WTC11 (cell line): ENCODE measurements around the gene CGREF1. TPM values are rescaled to one million over a fixed set of nuclear protein-coding genes. Genes with fewer than 3 reads are reported as not detected.

Experiments used
- ATAC-seq: fragments of 200-7000 bp; cut with Tn5 transposase; 2 replicates; pipeline ENCODE4 v1.10.0; 2021; ENCODE audit warnings: mild to moderate bottlenecking, moderate library complexity
- CTCF ChIA-PET: fragments of 300-600 bp; sonication (Branson Sonifier 250); formaldehyde crosslinking; loops from one replicate; lab custom pipeline; 2021; ENCODE audit warnings: antibody characterized with exemption; lab: Charles Lee
- POLR2A ChIA-PET: fragments of 350-600 bp; sonication (Branson Sonifier 250); formaldehyde crosslinking; loops from one replicate; lab custom pipeline; 2021; ENCODE audit warnings: antibody characterized with exemption; lab: Charles Lee
- DNase-seq: peaks from one replicate; pipeline ENCODE4 v3.0.0; 2021; ENCODE audit warnings: low spot score
- H3K27ac Mint-ChIP-seq: 2 replicates; pipeline ENCODE4 v1.8.0; 2021; ENCODE audit warnings: mixed read lengths
- H3K27me3 Mint-ChIP-seq: 2 replicates; pipeline ENCODE4 v1.8.0; 2021; ENCODE audit warnings: low read depth, mild to moderate bottlenecking, moderate library complexity, mixed read lengths
- H3K36me3 Mint-ChIP-seq: 2 replicates; pipeline ENCODE4 v1.8.0; 2021; ENCODE audit warnings: mixed read lengths
- H3K4me1 Mint-ChIP-seq: 2 replicates; pipeline ENCODE4 v1.8.0; 2022; ENCODE audit warnings: mixed read lengths
- H3K4me3 Mint-ChIP-seq: 2 replicates; pipeline ENCODE4 v1.8.0; 2021; ENCODE audit warnings: mild to moderate bottlenecking, moderate library complexity, mixed read lengths
- H3K9me3 Mint-ChIP-seq: 2 replicates; pipeline ENCODE4 v1.8.0; 2021; ENCODE audit warnings: mixed read lengths
- ATF1 ChIP-seq: sonication (generic); formaldehyde crosslinking; IDR thresholded peaks from 2 replicates; pipeline ENCODE4 v1.8.1; 2023; ENCODE audit warnings: mild to moderate bottlenecking, moderate library complexity, missing genetic modification reagents
- E2F4 ChIP-seq: sonication (generic); formaldehyde crosslinking; IDR thresholded peaks from 2 replicates; pipeline ENCODE4 v1.8.1; 2022; ENCODE audit warnings: low read depth, mild to moderate bottlenecking, moderate library complexity, missing genetic modification reagents, borderline replicate concordance
- ETV6 ChIP-seq: sonication (generic); formaldehyde crosslinking; IDR thresholded peaks from 2 replicates; pipeline ENCODE4 v1.8.1; 2022; ENCODE audit warnings: mild to moderate bottlenecking, missing genetic modification reagents
- FOXP4 ChIP-seq: sonication (generic); formaldehyde crosslinking; IDR thresholded peaks from 2 replicates; pipeline ENCODE4 v1.8.0; 2022; ENCODE audit warnings: mild to moderate bottlenecking, missing genetic modification reagents
- JAZF1 ChIP-seq: fragments of 250-450 bp; sonication (Bioruptor Pico); IDR thresholded peaks from 2 replicates; pipeline ENCODE4 v1.9.0; 2021; ENCODE audit warnings: moderate library complexity, mild to moderate bottlenecking, inconsistent platforms
- MAX ChIP-seq: sonication (generic); formaldehyde crosslinking; IDR thresholded peaks from 2 replicates; pipeline ENCODE4 v1.8.0; 2022; ENCODE audit warnings: mild to moderate bottlenecking, missing genetic modification reagents
- NR2C2 ChIP-seq: sonication (generic); formaldehyde crosslinking; IDR thresholded peaks from 2 replicates; pipeline ENCODE4 v1.8.0; 2022; ENCODE audit warnings: mild to moderate bottlenecking, missing genetic modification reagents
- PRDM15 ChIP-seq: sonication (generic); formaldehyde crosslinking; IDR thresholded peaks from 2 replicates; pipeline ENCODE4 v1.8.0; 2022; ENCODE audit warnings: missing genetic modification reagents
- SMAD4 ChIP-seq: sonication (generic); formaldehyde crosslinking; IDR thresholded peaks from 2 replicates; pipeline ENCODE4 v1.8.0; 2022; ENCODE audit warnings: mild to moderate bottlenecking, missing genetic modification reagents
- SP1 ChIP-seq: sonication (generic); formaldehyde crosslinking; conservative IDR thresholded peaks from 2 replicates; pipeline ENCODE4 v1.8.1; 2022; ENCODE audit warnings: missing genetic modification reagents
- USF1 ChIP-seq: sonication (generic); formaldehyde crosslinking; IDR thresholded peaks from 2 replicates; pipeline ENCODE4 v1.8.0; 2022; ENCODE audit warnings: mild to moderate bottlenecking, missing genetic modification reagents
- USF2 ChIP-seq: sonication (generic); formaldehyde crosslinking; IDR thresholded peaks from 2 replicates; pipeline ENCODE4 v1.8.1; 2023; ENCODE audit warnings: mild to moderate bottlenecking, missing genetic modification reagents, moderate library complexity
- ZNF219 ChIP-seq: sonication (generic); formaldehyde crosslinking; IDR thresholded peaks from 2 replicates; pipeline ENCODE4 v1.8.0; 2023; ENCODE audit warnings: missing genetic modification reagents, mild to moderate bottlenecking, borderline replicate concordance
- ZNF416 ChIP-seq: fragments of 250-450 bp; sonication (Bioruptor Pico); IDR thresholded peaks from 2 replicates; pipeline ENCODE4 v1.9.0; 2021; ENCODE audit warnings: mild to moderate bottlenecking, inconsistent platforms
- ZSCAN18 ChIP-seq: fragments of 250-450 bp; sonication (Bioruptor Pico); IDR thresholded peaks from 2 replicates; pipeline ENCODE4 v2.1.2; 2022; ENCODE audit warnings: mild to moderate bottlenecking, moderate library complexity
- total RNA-seq: library from RNA; stranded (reverse); gene quantifications from 3 replicates; pipeline ENCODE4 v1.2.3, GENCODE V29; 2021

CGREF1 gene
- total RNA-seq, 1 experiment from 2014 or later: 3.5 TPM

GRCh38 chr2:27065128-27065527 is 53.8 kb downstream of the CGREF1 start (continued):
- TF ChIP-seq PRDM15 (CRISPR knock-in tag): no peak
- TF ChIP-seq ETV6 (CRISPR knock-in tag): no peak
- TF ChIP-seq USF1 (CRISPR knock-in tag): no peak
- no peak for TF ChIP-seq ZNF416 (CRISPR knock-in tag)
- TF ChIP-seq ATF1: no peak
- TF ChIP-seq NR2C2 (CRISPR knock-in tag): no peak

- POLR2A ChIA-PET: interaction anchor here (0.7 to 1.6 kb wide), 2 partner anchors 9 to 11 kb away, joined by 3 to 4 read pairs; partner anchors contain the start of genes AGBL5 and OST4
- H3K27me3 Mint-ChIP-seq: no peaks in the 10 kb centered on the region
- peak overlapping the region; percentile 19; the same call in 1 of the 2 replicates for H3K27ac Mint-ChIP-seq
- TF ChIP-seq MAX (CRISPR knock-in tag) (no peak), SP1 (no peak), JAZF1 (CRISPR knock-in tag) (no peak), E2F4 (CRISPR knock-in tag) (no peak), USF1 (CRISPR knock-in tag) (no peak), FOXP4 (CRISPR knock-in tag) (no peak), SMAD4 (CRISPR knock-in tag) (no peak), USF2 (CRISPR knock-in tag) (no peak), ZSCAN18 (CRISPR knock-in tag) (no peak), ZNF219 (CRISPR knock-in tag) (no peak)
- TF ChIP-seq, all 79 proteins: peak for 0
- Mint-ChIP-seq H3K4me1 (no peaks in the 10 kb centered on the region), H3K4me3 (no peak overlapping the region), H3K36me3 (peaks cover 25% of the 10 kb centered on the region), H3K9me3 (no peaks in the 10 kb centered on the region)
- CTCF ChIA-PET: no interaction called here
- DNase-seq: no peak
- ATAC-seq: no peak
These were observed 58.6 kb downstream of the CGREF1 start for GRCh38 chr2:27060323-27060722.
